ENCODE results near the gene RGS9BP.
"Not testable (repeated sequence)": the region's sequence is repeated elsewhere in the genome, so short reads cannot be mapped to it uniquely, and the experiment has no call there.

Gene RGS9BP

DNA sequence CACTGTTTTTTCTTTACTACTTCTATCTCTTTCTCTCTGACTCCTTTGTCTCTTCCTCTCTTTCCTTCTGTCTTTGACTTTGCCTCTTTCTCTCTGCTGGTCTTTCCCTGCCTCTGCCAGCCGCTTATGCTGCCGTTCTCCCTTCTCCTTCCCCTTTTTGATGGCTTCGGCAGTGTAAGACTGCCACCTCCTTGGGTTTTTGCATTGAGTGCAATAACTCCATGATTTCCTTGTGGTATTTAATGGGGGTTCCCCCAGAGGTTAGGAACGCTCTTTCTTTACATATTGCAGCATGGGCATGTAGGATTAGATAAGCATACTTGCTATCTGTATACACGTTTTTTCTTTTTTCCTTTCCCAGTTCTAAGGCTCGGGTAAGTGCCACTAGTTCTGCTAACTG lies 19.9 kb downstream of the RGS9BP start:
- H3K36me3 Mint-ChIP-seq = peaks cover 73% of the 10 kb centered on the region

DNA sequence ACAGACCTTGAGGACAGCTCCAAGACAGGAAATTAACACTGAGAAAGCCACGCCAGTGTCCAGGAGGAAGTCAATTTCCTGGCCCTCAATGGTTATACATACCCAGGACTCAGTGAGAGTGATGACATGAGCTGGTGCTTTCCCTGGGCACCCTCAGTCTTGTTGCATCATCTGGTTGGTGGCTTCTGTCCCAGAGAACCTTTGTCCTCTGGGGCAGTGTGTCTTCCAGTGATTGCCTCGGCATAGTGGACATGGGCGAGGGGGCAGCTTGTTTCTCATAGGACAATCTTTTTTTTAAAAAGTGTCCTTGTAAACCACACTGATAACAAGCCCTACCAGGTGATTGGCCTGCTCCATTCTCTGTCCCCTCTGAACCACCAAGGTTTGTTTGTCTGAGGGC lies 21.1 kb downstream of the RGS9BP start:
- H3K4me3 Mint-ChIP-seq, H3K27me3 Mint-ChIP-seq, H3K9me3 Mint-ChIP-seq, CTCF ChIA-PET, DNase-seq, H3K27ac Mint-ChIP-seq: not testable (repeated sequence)
- Mint-ChIP-seq H3K4me1 (peaks cover 47% of the 10 kb centered on the region), H3K36me3 (peaks cover 83% of the 10 kb centered on the region)

More for the DNA sequence above, 19.9 kb downstream of the RGS9BP start:
- Mint-ChIP-seq H3K4me1 (peaks cover 55% of the 10 kb centered on the region), H3K4me3 (peak overlapping the region; percentile 30)
- DNase-seq, H3K9me3 Mint-ChIP-seq, H3K27ac Mint-ChIP-seq, H3K27me3 Mint-ChIP-seq, CTCF ChIA-PET: not testable (repeated sequence)

DNA sequence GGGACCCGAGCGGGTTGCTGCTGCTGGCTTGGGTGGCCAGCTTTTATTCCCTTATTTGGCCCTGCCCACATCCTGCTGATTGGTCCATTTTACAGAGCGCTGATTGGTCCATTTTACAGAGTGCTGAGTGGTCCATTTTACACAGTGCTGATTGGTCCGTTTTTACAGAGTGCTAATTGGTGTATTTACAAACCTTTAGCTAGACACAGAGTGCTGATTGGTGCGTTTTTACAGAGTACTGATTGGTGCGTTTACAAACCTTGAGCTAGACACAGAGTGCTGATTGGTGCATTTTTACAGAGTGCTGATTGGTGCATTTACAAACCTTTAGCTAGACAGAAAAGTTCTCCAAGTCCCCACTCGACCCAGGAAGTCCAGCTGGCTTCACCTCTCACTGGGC lies 24.5 kb downstream of the RGS9BP start:
- CTCF ChIA-PET = interaction anchor here (0.6 kb wide), 1 partner anchor 411 kb away, joined by 3 read pairs; no protein-coding TSS in a partner anchor
- Mint-ChIP-seq H3K9me3 (peaks cover 13% of the 10 kb centered on the region), H3K36me3 (peaks cover 88% of the 10 kb centered on the region), H3K4me1 (peaks cover 23% of the 10 kb centered on the region)
- H3K4me3 Mint-ChIP-seq, H3K27ac Mint-ChIP-seq, H3K27me3 Mint-ChIP-seq, DNase-seq: not testable (repeated sequence)

DNA sequence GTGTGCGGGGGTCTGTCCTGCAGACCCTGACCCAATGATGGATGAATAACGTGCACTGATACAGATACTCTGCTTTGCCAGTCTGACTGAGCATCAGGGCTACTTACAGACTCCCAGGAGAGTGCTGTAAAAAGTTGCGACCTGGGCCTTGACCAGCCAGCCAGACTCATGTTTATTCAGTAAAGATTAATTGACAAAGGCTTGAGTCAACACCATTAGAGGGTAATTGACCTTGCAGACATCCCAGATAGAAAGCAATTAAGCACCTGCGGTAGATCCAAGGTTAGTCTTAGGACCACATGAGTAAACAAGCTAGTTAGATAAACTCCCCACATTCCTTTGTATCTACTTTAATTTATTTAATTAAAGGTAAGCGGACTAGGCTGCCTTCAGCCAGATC lies 26.4 kb downstream of the RGS9BP start:
- CTCF ChIA-PET = no interaction called here
- H3K9me3 Mint-ChIP-seq = peaks cover 19% of the 10 kb centered on the region
- H3K27ac Mint-ChIP-seq = no peak overlapping the region
- no peak for DNase-seq
- no peak overlapping the region for H3K4me3 Mint-ChIP-seq
- peaks cover 17% of the 10 kb centered on the region for H3K4me1 Mint-ChIP-seq
- H3K36me3 Mint-ChIP-seq = peaks cover 87% of the 10 kb centered on the region
- H3K27me3 Mint-ChIP-seq = no peaks in the 10 kb centered on the region

GRCh38 chr19:32704006-32704405 lies 28.4 kb downstream of the RGS9BP start:
- DNase-seq, H3K27ac Mint-ChIP-seq, H3K27me3 Mint-ChIP-seq, H3K4me3 Mint-ChIP-seq: not testable (repeated sequence)
- Mint-ChIP-seq H3K4me1 (peaks cover 27% of the 10 kb centered on the region), H3K9me3 (peaks cover 18% of the 10 kb centered on the region), H3K36me3 (peaks cover 80% of the 10 kb centered on the region)
- CTCF ChIA-PET = interaction anchor here (0.6 kb wide), 1 partner anchor 1499 kb away, joined by 4 read pairs; no protein-coding TSS in a partner anchor

DNA sequence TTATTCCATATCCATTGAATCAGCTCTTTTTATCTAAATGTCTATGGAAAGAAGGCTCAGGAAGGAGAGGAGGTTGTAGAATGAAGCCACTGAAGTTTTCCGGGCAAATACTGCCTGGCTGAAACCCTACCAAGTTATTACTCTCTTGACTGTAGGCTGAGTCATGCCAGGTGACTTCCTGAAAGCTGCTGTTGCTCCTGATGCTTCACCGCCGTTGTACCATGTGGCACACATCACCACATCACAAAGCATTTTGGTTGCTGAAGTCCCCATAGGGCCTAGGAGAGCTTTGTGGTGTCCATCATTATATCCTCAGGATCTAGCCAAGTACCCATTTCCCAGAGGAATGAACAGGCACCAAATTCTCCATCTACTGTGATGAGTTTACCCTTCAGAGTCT lies 32.8 kb downstream of the RGS9BP start:
- CTCF ChIA-PET = interaction anchor here (1.1 kb wide), 1 partner anchor 110 kb away, joined by 3 read pairs; no protein-coding TSS in a partner anchor
- peak overlapping the region; percentile 62 for H3K27ac Mint-ChIP-seq

GRCh38 chr19:32709032-32709431 lies 33.4 kb downstream of the RGS9BP start:
- Mint-ChIP-seq H3K36me3 (peaks cover 57% of the 10 kb centered on the region), H3K4me3 (no peak overlapping the region), H3K9me3 (peaks cover 10% of the 10 kb centered on the region), H3K27ac (peak overlapping the region; percentile 62), H3K4me1 (peaks cover 22% of the 10 kb centered on the region), H3K27me3 (no peaks in the 10 kb centered on the region)
- CTCF ChIA-PET = interaction anchor here (1.1 kb wide), 1 partner anchor 110 kb away, joined by 3 read pairs; no protein-coding TSS in a partner anchor
- DNase-seq = no peak

More for the DNA sequence above, 32.8 kb downstream of the RGS9BP start:
- Mint-ChIP-seq H3K27me3 (no peaks in the 10 kb centered on the region), H3K9me3 (peaks cover 13% of the 10 kb centered on the region), H3K4me1 (peaks cover 22% of the 10 kb centered on the region), H3K36me3 (peaks cover 57% of the 10 kb centered on the region), H3K4me3 (no peak overlapping the region)
- DNase-seq = peak; percentile 56

DNA sequence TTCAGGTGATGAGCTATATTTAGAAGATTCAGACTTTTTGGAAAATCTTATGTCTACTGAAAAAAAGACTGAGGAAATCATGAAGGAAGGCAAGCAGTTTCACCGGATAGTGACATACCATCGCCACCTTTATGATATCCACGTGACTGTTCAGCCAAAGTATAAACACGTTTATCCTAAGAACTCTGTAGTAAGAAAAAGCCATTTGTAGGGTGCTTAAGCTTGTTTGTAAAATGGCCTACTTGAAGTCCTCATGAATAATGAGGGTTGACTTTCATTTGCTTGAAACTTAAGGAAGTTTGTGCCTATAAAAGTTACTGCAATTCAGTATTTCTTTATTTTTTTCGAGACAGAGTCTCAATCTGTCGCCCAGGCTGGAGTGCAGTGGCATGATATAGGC lies 36.1 kb downstream of the RGS9BP start:
- CTCF ChIA-PET = interaction anchor here (1.0 kb wide), 1 partner anchor 36 kb away, joined by 3 read pairs; no protein-coding TSS in a partner anchor
- Mint-ChIP-seq H3K27me3 (no peaks in the 10 kb centered on the region), H3K4me3 (no peak overlapping the region), H3K36me3 (peaks cover 39% of the 10 kb centered on the region), H3K9me3 (peaks cover 3% of the 10 kb centered on the region), H3K4me1 (peaks cover 20% of the 10 kb centered on the region), H3K27ac (no peak overlapping the region)
- no peak for DNase-seq

DNA sequence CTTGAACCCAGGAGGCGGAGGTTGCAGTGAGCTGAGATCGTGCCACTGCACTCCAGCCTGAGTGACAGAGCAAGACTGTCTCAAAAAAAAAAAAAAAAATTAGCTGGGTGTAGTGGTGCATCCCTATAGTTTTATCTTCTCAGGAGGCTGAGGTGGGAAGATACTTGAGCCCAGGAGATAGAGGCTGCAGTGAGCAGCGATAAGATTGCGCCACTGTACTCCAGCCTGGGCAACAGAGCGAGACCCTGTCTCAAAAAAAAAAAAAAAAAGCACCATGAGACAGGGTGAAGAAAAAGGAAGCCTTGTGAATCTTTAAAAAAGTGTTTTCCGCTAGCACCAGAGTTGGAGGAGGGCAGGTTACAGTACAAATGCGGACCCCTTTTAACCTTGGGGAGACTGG lies 40.6 kb downstream of the RGS9BP start:
- CTCF ChIA-PET, H3K27ac Mint-ChIP-seq, H3K4me3 Mint-ChIP-seq, DNase-seq, H3K9me3 Mint-ChIP-seq, H3K4me1 Mint-ChIP-seq, H3K27me3 Mint-ChIP-seq: not testable (repeated sequence)
- peaks cover 19% of the 10 kb centered on the region for H3K36me3 Mint-ChIP-seq

GRCh38 chr19:32717496-32717895 lies 41.8 kb downstream of the RGS9BP start:
- no peaks in the 10 kb centered on the region for H3K4me1 Mint-ChIP-seq
- CTCF ChIA-PET = interaction anchor here (0.6 kb wide), 1 partner anchor 523 kb away, joined by 4 read pairs; no protein-coding TSS in a partner anchor
- H3K27me3 Mint-ChIP-seq = no peaks in the 10 kb centered on the region
- H3K4me3 Mint-ChIP-seq = no peak overlapping the region
- peaks cover 18% of the 10 kb centered on the region for H3K36me3 Mint-ChIP-seq
- no peak overlapping the region for H3K27ac Mint-ChIP-seq
- DNase-seq = no peak
- H3K9me3 Mint-ChIP-seq = no peaks in the 10 kb centered on the region

DNA sequence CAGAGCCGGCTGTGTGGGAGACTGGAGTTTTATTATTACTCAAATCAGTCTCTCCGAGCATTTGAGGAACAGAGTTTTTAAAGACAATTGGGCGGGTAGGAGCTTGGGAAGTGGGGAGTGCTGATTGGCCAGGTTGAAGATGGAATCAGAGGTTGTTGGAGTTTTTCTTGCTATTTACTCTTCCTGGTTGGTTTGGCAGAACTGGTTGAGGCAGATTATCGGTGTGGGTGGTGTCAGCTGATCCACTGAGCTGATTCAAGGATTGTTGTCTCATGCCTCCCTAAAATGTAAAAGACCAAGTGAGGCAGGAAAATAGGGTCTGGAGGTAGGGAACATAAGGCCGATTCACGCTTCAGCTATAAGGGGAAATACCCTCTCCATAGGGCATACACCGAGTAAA lies 42.6 kb downstream of the RGS9BP start:
- H3K4me3 Mint-ChIP-seq = no peak overlapping the region
- no peaks in the 10 kb centered on the region for H3K9me3 Mint-ChIP-seq
- CTCF ChIA-PET = no interaction called here
- H3K4me1 Mint-ChIP-seq = no peaks in the 10 kb centered on the region
- H3K27me3 Mint-ChIP-seq = no peaks in the 10 kb centered on the region
- DNase-seq = no peak
- H3K36me3 Mint-ChIP-seq = peaks cover 13% of the 10 kb centered on the region
- no peak overlapping the region for H3K27ac Mint-ChIP-seq

DNA sequence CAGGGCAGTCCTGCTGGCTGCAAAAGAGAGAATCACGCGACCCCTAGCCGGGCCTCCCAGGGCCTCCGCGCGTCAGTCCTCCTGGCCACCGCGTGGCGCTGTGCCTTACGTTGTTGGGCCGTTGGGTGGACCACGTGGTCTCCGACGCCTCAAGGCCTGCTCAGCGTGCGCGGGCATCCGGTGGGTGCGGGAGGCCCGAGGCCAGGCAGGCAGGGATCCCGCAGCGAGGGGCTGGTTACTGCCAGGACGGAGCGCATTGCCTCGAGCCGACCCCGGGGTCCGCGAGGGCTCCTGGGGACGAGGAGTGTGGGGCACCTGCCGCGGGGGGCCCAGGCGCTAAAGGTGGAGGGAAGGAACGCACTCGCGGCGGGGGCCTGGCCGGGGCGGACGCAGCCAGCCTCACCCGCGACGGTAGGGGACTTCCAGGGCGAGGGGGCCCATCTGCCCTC lies 44.0 kb downstream of the RGS9BP start, which contains the start of gene TDRD12:
TSS of gene TDRD12 (plus strand) at position 157 of the 449 bp plus-strand sequence. CDS start 306 bp downstream, outside the sequence.
- Mint-ChIP-seq H3K9me3 (no peaks in the 10 kb centered on the region), H3K27me3 (no peaks in the 10 kb centered on the region), H3K27ac (no peak within 1 kb of the TSS), H3K4me3 (no peak within 1 kb of the TSS), H3K4me1 (no peaks in the 10 kb centered on the region), H3K36me3 (peaks cover 8% of the 10 kb centered on the region)
- CTCF ChIA-PET = no interaction called here
- no peak for DNase-seq

- Mint-ChIP-seq H3K27me3 (no peaks in the 10 kb centered on the region), H3K27ac (no peak overlapping the region), H3K4me1 (no peaks in the 10 kb centered on the region), H3K9me3 (no peaks in the 10 kb centered on the region), H3K4me3 (no peak overlapping the region), H3K36me3 (peaks cover 6% of the 10 kb centered on the region)
- DNase-seq = no peak
- CTCF ChIA-PET = no interaction called here
These were observed 44.7 kb downstream of the RGS9BP start for GRCh38 chr19:32720216-32720935.

DNA sequence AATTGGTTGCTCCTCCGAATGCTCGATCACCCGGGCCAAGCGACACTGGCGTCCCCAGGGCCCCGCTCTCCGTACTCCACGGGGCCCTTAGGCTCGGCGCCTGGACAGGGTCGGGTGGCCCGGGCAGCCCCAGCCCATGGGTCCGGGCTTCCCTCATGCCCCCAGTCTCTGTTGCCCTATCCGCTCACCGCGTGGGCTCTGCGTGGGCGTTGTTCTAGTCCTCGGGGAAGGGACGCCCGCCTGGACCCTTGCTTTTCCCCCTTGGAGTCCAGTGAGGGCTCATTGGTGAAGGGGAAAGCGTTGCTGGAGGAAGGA lies 45.2 kb downstream of the RGS9BP start:
- no peaks in the 10 kb centered on the region for H3K4me1 Mint-ChIP-seq
- no peak for DNase-seq
- no peak overlapping the region for H3K4me3 Mint-ChIP-seq
- CTCF ChIA-PET = no interaction called here
- H3K27me3 Mint-ChIP-seq = no peaks in the 10 kb centered on the region
- H3K36me3 Mint-ChIP-seq = peaks cover 4% of the 10 kb centered on the region
- no peak overlapping the region for H3K27ac Mint-ChIP-seq
- H3K9me3 Mint-ChIP-seq = no peaks in the 10 kb centered on the region
